ENCODE measurements around the gene ILKAP.

Gene ILKAP, protein sequence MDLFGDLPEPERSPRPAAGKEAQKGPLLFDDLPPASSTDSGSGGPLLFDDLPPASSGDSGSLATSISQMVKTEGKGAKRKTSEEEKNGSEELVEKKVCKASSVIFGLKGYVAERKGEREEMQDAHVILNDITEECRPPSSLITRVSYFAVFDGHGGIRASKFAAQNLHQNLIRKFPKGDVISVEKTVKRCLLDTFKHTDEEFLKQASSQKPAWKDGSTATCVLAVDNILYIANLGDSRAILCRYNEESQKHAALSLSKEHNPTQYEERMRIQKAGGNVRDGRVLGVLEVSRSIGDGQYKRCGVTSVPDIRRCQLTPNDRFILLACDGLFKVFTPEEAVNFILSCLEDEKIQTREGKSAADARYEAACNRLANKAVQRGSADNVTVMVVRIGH

DNA sequence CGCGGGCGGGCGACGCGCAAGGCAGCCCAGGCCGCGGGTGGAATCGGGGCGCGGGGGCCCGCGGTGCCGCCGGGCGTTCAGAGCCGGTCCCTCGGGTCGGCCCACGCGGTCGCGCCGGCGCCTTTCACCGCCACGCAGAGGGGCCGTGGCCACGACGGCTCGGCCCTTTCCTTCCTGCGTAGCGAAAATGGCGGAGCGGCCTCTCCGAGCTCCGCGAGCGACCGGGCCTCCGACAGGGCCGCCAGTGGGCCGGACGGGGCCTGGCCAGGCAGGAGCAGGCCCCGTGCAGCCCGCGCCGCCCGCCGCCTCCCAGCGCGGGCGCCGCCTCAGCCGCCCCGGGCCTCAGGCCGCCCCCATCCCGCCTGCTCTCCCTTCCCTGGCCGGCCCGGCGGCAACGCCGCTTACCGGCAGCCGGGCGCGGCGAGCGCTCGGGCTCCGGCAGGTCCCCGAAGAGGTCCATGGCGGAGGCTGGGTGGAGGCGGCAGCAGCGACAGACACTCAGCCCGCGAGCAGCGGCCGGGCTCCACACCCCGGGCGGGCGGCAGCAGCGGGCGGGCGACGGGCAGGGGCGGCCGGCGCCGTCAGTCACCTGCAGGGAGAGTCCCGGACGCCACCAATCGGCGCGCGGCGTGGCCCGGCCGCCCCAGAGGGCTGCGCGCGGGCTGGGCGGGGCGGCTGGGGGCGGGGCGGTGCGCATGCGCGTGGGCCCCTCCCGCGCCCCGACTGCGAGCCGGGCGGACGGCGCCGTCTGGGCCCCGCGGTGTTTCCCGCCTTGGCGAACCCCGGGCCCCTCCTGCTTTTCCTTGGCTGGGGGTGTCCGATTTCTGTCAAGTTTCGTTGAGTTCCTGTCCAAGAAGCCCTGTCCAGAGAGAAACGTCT lies at the start of gene ILKAP:
Gene ILKAP (minus strand): TSS at position 602 of the 879 bp plus-strand sequence. CDS start 142 bp downstream, at position 460.
- DNase-seq (ENCODE audit: low read depth in 2 of 2): peak; percentile 71 to 73

DNA sequence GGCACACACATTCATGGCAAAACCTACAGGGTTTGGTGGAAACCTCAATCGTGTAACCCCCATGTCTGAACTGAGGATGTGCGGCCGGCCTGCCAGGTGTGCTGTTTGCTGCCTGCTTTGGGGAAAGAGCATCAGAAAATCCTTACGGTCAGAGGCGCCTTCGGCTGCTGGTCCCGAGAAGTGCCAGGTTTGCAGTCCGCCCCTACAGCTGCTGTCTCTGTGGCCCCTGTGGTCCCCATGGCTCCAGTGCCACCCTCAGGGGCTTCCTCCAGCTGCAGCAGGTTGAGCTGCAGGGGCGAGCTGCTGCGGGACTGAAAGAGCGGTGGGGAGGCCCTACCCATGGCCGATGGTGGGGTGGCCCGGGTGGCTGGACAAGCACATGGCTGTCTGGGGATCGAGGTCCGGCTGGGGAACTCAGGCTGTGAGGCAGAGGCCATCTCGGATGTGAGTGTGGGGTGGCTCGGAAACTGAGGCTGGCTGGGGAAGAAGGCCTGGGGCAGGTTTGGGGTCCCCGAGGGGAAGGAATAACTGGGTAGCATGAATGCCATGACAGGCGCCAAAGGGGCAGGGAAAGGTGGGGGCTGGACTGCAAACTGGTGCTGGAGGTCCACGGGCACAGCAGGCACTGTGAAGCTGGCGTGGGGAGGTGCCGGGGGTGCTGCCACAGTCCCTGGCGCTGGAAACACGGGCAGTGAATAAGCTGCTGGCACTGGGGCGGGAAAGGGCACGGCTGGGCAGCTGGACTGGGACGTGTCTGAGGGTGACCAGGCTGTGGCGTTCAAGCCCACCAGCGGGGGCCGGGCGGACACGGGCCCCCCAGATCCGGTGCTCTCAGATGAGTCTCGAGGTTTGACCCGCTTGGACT lies 49.5 kb upstream of the ILKAP start:
- no peak for DNase-seq (ENCODE audit: low read depth in 2 of 2)

DNA sequence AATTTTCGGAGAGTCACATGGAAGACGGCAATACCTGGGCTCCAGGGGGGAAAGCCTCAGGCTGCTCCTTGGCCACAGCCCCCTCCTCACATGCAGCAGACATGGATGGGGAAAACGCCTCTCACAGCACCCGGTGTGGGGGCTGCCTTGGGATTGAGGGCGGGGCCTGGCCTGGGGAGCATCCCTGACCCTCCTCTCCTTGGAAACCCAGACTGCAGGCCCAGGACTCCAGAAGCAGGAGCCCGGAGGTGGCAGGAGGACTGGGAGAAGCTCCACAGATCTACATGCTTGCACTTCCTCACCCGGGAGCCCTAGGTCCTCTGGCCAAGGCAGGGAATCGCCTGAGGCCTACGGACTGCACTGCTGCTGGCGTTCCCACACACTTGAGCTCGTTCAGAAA lies 48.5 kb upstream of the ILKAP start:
- no peak for DNase-seq (ENCODE audit: low read depth in 2 of 2)

DNA sequence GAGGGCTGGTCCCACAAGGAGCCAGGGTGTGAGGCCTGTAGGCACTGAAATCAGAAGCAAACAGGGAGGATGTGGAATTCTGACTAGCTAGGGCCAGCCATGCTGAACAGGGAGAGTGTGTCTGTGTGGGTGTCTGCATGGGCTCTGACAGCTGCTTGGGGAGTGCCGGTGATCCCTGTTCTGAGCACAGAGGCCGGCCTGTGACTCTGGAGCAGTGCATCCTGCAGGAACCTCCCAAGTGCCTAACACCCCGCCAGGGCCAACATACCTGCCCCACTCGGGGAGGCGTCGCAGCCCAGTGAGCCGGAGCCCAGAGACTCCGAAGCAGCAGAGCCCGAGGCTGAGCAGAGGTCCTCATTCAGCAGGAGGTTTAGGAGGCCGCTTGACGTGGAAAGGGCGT lies 47.8 kb upstream of the ILKAP start:
- DNase-seq (ENCODE audit: low read depth in 2 of 2): no peak

DNA sequence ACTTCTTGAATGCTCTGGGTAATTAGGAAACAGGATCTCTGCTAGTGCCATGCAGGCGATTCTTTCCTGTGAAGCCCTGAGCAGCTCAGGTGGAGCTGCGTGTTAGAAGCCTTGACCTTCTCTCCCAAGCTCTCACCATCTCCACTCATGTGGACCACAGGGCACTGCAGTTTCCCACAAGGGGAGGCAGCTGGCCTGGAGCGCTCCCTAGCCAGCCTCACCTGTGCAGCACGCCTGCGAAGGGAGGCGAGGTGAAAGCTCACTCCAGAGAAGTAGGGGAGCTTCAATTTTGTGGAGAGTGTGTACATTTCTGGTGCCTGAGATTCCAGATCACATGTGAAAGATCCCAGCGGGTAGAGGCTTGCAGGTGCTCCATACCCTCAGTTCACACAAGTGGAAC lies 47.4 kb upstream of the ILKAP start:
- no peak for DNase-seq (ENCODE audit: low read depth in 2 of 2)

DNA sequence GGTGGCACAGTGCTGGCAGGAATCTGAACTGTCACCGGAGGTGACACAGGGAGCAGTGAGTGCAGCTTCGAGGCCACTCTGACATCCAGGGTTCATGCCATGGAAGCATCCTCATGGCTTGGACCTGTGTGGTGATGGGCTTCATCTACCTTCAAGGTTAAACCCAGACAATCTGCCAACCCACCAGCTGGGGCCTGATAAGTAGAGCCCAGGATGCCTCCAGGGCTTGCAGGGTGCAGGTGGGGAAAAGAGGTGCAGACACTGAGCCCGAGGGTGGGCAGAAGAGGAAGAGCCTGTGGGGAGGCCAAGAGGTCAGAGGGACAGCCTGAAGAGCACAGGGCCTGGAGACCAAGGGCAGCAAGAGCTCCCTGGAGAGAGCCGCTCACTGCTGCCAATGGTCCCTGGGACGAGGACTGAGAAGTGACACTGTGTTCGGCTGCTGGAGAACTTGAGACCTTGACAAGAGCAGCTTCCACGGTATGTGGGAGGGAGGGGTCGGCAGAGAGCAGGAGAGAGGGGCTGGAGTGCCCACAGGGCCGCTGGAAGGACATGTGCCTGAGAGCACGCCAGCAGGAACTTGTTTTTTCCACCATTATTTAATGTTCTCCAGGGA lies 44.5 kb upstream of the ILKAP start:
- DNase-seq (ENCODE audit: low read depth in 2 of 2): no peak

DNA sequence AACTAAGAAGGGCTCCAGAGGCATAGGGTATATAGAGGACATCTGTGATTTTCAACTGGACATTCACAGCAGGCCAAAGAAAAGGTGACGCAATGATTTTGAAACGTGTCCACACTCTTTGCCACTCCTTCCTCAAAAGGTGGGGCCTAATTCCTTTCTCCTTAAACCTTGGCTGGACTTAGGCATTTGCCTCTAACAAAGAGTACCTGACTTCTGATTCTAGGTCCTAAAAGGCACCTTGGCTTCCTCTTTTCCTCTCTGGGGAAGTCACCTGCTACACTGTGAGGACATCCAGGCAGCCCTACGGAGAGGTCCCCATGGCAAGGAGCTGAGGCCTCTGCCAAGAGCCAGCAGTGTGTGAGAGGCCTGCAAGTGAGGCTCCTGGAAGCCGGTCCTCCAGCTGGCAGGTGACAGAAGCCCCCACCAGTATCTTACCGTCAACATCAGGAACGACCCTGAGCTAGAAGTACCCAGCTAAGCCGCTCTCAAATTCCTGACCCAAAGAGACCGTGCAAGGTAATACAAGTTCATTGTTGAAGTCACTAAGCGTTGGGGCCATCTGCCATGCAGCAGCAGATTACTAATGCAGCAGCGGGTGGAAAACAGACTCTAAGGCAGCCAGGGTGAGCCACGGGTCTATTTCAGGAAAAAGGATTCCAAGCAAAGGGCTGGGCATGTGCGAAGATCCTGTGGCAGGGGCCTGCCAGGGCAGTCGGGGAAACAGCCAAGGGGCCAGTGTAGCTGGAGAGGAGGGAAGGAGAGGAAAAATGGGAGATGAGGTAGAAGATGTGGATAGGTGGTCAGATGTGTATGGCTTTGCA lies 43.7 kb upstream of the ILKAP start:
- no peak for DNase-seq (ENCODE audit: low read depth in 2 of 2)

DNA sequence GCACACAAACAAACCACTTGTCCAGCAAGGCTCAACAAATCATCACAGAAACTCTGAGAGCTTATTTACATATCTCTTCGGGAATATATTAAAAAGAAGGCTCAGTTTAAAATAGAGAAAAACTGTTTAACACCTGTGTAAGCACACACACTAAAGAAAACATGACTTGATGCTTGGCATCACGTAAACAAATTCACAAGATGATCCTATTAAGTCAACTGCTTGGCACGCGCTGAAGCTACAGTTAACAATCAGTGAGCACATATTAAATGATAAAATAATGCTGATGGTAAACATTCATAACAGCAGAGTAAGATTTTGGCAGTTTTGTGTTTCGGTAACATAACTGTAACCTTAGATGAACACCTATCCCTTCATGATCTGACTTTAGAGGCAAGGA lies 40.7 kb upstream of the ILKAP start:
- DNase-seq (ENCODE audit: low read depth in 2 of 2): no peak

DNA sequence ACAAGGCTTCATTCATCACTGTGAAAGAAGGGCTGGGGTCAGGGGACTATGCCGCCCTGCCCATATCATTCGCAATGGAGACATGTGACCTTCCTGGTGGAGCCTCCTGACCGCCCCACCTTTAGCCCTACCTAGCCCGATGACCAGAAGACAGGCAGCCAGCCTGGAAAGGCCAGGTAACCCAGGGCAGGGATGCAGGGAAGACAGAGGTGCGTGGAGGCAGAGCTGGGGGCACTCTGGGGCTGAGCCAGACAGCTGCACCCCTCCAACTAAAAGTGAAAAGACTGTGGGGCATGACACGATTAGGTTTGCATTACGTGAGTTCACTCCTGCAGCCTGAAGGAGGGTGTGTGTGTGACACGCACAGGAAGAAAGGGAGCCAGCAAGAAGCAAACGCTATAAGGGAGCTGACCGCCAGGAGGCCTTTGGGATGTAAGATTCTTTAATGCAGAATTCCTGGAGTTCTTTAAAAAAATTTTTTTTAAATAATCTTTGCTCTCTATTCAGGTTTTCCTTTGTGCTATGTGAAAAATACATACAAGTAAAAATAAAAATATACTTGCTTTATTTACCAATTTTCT lies 40.1 kb upstream of the ILKAP start:
- DNase-seq (ENCODE audit: low read depth in 2 of 2): no peak

DNA sequence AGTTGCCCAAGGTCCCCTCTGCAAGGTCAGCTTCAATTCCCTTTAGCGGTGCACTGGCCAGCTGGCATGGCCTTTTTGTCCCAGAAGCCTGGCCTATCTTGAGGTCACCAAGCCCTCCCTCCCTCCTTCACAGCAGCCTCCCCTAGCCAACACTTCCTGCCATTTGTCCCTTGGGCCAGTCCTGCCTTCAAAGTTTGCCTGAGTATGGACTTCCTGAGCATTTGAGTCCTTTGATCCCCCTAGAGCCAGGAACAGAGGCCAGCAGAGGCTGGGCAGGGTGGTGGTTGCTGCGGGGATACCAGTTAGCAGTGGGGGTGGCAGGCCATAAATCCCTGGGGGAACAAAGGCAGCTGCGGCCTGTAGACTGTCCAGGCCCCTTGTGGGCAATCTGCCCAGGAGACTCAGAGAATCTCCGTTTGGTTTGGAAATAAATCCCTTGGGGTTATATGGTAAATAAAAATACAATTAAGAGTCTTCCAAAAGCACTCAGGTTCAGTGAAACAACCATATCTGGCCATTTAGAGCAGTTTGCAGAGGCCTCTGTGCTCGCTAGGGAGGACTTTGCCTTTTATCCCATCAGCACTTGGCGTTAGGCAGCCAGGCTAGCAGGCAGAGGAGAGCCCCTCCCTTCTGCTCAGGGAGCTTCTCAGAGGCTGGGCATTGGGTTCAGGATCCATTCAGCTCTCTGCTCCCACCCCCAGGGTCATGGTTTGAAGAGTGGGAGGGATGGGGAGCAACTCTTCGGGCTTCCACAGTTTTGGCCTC lies 39.4 kb upstream of the ILKAP start:
- no peak for DNase-seq (ENCODE audit: low read depth in 2 of 2)

DNA sequence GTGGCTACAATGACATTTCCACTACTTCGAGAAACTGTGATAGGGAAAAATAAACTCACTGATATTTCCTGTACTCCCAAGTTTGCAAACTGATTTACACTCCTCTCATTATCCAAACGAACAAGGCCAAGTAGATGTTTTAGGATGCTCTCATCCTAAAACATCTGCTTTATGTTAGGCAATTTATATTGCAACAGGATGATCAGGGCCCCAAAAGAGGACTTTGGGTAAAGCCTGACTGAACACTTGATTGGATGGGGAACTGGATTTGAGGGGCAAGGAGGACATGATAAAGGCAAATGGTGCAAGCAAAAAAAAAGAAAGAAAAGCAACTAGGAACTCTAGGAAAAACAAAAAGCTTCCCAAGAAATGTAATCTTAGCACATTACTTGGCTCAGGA lies 38.5 kb upstream of the ILKAP start:
- DNase-seq (ENCODE audit: low read depth in 2 of 2): no peak

DNA sequence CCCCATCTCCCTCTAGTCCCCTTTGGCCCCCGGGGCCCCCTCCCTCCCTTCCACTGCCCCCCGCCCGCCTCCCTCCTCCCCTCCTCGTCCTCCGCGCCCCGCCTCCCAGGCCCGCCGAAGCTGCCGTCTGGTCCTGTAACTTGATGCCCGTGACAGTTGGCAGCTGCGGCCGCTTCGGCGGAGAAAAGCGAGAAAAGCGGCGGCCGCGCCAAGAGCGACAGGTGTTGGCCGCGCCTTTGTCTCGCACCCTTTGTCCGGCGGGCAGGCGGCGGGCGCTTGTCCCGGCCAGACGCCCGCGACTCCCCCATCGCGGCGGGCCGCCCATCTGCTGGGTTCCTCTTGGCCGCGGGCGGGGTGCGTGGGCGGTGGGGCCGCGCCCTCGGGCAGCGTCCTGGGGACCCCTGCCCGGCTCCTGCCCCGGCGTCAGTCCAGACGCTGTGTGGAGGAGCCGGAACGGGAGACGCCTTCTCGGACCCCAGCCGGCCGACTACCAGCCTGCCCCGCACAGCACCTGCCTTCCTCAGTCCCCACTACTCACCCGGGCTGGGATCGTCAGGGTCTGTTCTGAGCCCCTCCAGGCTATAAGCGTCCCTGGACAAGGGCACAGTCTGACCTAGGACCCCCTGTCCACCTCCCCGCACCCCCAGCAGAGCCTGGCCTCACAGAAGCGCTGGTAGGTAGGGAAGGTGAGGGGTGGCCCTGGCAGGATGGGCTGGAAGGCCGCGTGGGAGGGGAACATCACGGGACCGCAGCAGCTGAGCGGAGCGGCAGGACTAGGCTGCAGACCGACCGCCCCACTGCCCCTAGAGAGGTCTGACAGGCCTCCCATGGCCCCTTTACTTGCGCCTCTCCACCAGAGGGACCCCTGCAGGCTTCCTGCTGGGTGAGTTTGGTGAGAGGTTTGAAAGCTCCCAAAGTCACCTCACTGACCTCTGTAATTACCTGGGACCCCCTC lies 37.5 kb upstream of the ILKAP start:
- no peak for DNase-seq (ENCODE audit: low read depth in 2 of 2)

DNA sequence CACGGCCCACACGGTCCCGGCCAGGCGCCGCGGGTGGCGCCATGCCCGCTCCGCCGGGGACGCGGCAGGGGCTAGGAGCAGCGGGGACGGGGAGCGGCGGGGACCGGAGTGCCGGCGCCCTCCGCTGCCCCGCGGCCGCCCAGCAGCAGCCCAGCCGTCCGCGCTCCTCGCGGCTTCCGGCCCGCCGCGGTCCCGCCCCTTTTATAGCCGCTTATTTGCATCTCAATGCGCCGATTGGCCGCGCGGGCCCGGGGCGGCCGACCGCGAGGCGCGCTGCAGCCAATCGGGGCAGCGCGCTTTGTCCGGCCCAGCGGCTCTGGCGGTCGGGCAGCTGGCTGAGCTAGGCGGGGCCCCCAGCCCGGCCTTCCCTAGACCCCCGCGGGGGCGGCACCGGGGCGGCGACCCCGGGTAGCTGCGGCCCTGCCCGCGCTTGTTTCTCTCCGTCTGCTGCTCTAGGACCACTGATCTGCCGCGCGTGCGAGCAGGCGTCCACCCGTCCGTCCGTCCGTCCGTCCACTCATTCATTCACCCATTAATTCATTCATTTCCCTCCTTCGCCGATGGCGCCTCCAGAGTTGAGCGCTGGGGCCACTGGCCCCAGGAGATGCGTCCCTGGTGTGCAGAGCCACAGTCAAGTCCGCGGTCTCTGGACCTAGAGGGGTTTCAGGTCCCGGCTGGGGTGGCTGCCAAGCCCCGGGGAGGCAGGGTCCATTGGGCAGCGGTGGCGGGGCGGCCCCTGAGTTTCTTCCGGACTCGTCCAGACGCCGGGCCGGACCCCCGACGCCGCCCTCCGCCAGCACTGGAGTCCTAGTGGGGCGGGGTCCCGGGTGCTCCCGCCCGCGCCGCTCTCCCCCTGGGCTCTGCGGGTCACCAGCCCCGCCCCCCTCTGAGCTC lies 36.6 kb upstream of the ILKAP start, which contains the start of gene HES6:
Gene HES6 (minus strand): TSS at position 176 of the 894 bp plus-strand sequence. CDS start 133 bp downstream, at position 43.
- peak; percentile 45 to 46 for DNase-seq (ENCODE audit: low read depth in 2 of 2)

DNA sequence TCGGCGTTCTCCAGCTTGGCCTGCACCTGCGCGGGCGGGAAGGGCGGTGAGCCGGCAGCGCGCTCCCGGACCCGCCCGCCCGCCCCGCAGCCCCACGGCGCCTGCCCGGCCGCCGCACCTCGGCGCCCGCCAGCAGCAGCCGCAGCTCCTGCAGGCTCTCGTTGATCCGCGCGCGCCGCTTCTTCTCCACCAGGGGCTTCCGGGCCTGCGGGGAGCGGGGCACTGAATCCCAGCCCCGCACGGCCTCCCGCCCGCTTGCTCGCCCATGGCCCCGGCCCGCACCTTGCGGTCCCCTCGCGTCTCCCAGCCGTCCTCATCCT lies 36.0 kb upstream of the ILKAP start:
- DNase-seq (ENCODE audit: low read depth in 2 of 2): no peak

DNA sequence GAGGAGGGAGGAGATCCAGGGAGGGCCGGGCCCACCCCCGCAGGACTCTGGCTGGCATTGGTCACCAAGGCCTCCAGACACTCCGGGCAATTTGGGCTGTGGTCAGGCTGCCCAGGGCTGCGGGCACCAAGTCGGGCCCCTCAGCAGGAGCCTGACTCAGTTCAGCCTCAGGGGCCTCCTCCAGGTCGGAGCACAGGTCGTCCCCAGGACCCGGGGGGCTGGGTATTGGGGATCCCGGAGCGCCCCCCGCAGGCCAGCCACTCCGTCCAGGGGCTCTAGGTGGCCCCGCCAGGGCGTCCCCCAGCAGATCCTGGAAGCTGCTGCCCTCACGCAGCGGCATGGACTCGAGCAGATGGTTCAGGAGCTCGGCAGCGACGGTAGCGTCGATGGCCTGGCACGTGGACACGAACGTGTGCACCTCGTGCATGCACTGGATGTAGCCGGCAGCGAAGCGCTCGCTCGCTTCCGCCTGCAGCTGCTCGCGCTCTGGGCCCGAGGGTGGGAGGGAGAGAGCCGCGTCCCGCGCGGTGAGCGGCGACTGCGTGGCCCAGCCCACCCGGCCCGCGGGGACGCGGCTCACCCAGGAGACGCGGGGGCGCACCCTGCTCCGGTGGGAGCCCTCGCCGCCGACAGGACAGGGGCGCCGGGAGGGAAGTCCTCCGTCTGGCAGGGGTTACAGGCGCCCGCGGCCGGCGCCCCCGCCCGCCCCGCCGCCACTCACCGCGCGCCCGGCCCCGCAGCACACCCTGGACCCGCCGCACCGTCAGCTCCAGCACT lies 35.5 kb upstream of the ILKAP start:
- no peak for DNase-seq (ENCODE audit: low read depth in 2 of 2)

DNA sequence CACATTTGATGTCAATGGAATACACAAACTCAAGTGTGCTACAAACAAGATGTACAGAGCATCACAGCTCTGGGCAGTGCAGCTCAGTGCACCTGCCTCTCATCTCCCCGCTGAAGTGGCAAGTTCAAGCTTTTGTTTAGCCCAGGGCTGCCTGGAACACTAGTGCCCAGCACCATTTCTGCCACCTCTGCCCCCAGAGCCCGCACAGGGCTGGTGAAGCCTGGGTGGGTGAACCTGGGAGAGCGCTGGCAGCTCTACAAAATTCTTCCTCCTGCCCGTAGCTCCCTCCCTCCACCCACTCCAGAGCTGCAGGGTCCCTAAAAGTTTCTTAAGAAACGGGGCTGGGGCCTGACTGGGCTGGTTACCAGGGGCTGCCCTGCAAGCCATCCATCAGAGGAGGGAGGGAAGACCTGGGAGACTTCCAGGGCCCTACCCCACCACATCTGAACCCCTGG lies 34.8 kb upstream of the ILKAP start:
- DNase-seq (ENCODE audit: low read depth in 2 of 2): no peak
